Mesenchymal stem cell (in vitro differentiated cells and primary cell): ENCODE measurements around the gene RBM19.

ENCODE experiments used
- DNase-seq: peaks from one replicate; pipeline ENCODE4 v3.0.0-alpha.2; 2013
- H2AFZ ChIP-seq: one replicate; pipeline ENCODE4 v1.6.1; 2013; ENCODE audit warnings: low read depth, mild to moderate bottlenecking, control low read depth, inconsistent platforms, low read length, moderate library complexity
- H2AK5ac ChIP-seq: 2 replicates; pipeline ENCODE4 v1.6.1; 2013; ENCODE audit warnings: low read length, moderate library complexity, mild to moderate bottlenecking, inconsistent platforms; ENCODE audit not compliant: severe bottlenecking
- H2BK120ac ChIP-seq: one replicate; pipeline ENCODE4 v1.6.1; 2013; ENCODE audit warnings: low read depth, mild to moderate bottlenecking, inconsistent platforms, low read length, moderate library complexity
- H2BK12ac ChIP-seq, 2 experiments: one replicate each; pipeline ENCODE4 v1.6.1; 2013; ENCODE audit warnings: inconsistent platforms in 2 of 2, low read length in 2 of 2, mild to moderate bottlenecking in 2 of 2, moderate library complexity in 2 of 2, control low read depth in 1 of 2
- H2BK15ac ChIP-seq: one replicate; pipeline ENCODE4 v1.6.1; 2013; ENCODE audit warnings: mild to moderate bottlenecking, low read depth, inconsistent platforms; ENCODE audit not compliant: poor library complexity, severe bottlenecking
- H2BK5ac ChIP-seq: 2 replicates; pipeline ENCODE4 v1.6.1; 2013; ENCODE audit warnings: low read depth, mild to moderate bottlenecking, low read length, control low read depth, inconsistent platforms; ENCODE audit not compliant: poor library complexity, severe bottlenecking
- H3K14ac ChIP-seq, 2 experiments: one replicate each; pipeline ENCODE4 v1.6.1; 2013; ENCODE audit warnings: inconsistent platforms in 2 of 2, low read length in 2 of 2, control low read depth in 1 of 2, mild to moderate bottlenecking in 1 of 2, moderate library complexity in 1 of 2
- H3K18ac ChIP-seq, 2 experiments: one replicate each; pipeline ENCODE4 v1.6.1; 2013; ENCODE audit warnings: inconsistent platforms in 2 of 2, low read length in 2 of 2, control low read depth in 1 of 2, low read depth in 1 of 2, mild to moderate bottlenecking in 1 of 2
- H3K23ac ChIP-seq, 2 experiments: one replicate each; pipeline ENCODE4 v1.6.1; 2013; ENCODE audit warnings: inconsistent platforms in 2 of 2, low read length in 2 of 2, mild to moderate bottlenecking in 2 of 2, moderate library complexity in 2 of 2, control low read depth in 1 of 2
- H3K27ac ChIP-seq: 2 replicates; pipeline ENCODE4 v1.5.1; 2013; ENCODE audit warnings: mild to moderate bottlenecking, moderate library complexity, low read length, control low read depth, inconsistent platforms; ENCODE audit not compliant: poor library complexity, severe bottlenecking
- H3K27me3 ChIP-seq, 2 experiments: 2 replicates each; pipeline versions ENCODE4 v1.6.1 to v1.7.0; 2013; ENCODE audit warnings: low read length in 2 of 2, mild to moderate bottlenecking in 2 of 2, moderate library complexity in 2 of 2, control low read depth in 1 of 2, inconsistent platforms in 1 of 2; ENCODE audit not compliant: control insufficient read depth in 1 of 2, insufficient read depth in 1 of 2
- H3K36me3 ChIP-seq, 2 experiments: 2 replicates each; pipeline versions ENCODE4 v1.6.1 to v1.7.0; 2013; ENCODE audit warnings: low read length in 2 of 2, control low read depth in 1 of 2, inconsistent platforms in 1 of 2, low read depth in 1 of 2, mild to moderate bottlenecking in 1 of 2; ENCODE audit not compliant: insufficient read depth in 2 of 2, control insufficient read depth in 1 of 2
- H3K4ac ChIP-seq, 2 experiments: one replicate each; pipeline ENCODE4 v1.6.1; 2013; ENCODE audit warnings: inconsistent platforms in 2 of 2, low read length in 2 of 2, mild to moderate bottlenecking in 2 of 2, moderate library complexity in 2 of 2, control low read depth in 1 of 2, low read depth in 1 of 2
- H3K4me1 ChIP-seq: 2 replicates; pipeline ENCODE4 v1.6.1; 2013; ENCODE audit warnings: low read depth, low read length, control low read depth; ENCODE audit not compliant: control insufficient read depth, insufficient read depth
- H3K4me2 ChIP-seq: 2 replicates; pipeline ENCODE4 v1.6.1; 2013; ENCODE audit warnings: low read length, mild to moderate bottlenecking, inconsistent platforms; ENCODE audit not compliant: poor library complexity, severe bottlenecking
- H3K4me3 ChIP-seq, 2 experiments: 2 replicates each; pipeline versions ENCODE4 v1.5.1 to v1.7.0; 2013; ENCODE audit warnings: low read length in 2 of 2, mild to moderate bottlenecking in 2 of 2, control low read depth in 1 of 2, low read depth in 1 of 2; ENCODE audit not compliant: insufficient read depth in 1 of 2
- H3K79me1 ChIP-seq: replicated peaks from 2 replicates; pipeline ENCODE4 v1.6.1; 2013; ENCODE audit warnings: mild to moderate bottlenecking, control low read depth, low read length, inconsistent platforms; ENCODE audit not compliant: poor library complexity, severe bottlenecking
- H3K9ac ChIP-seq: 2 replicates; pipeline ENCODE4 v1.7.0; 2013; ENCODE audit warnings: mild to moderate bottlenecking, low read length, moderate library complexity
- H3K9me3 ChIP-seq: 2 replicates; pipeline ENCODE4 v1.7.0; 2013; ENCODE audit warnings: mild to moderate bottlenecking, low read length; ENCODE audit not compliant: control insufficient read depth
- H4K8ac ChIP-seq: one replicate; pipeline ENCODE4 v1.6.1; 2013; ENCODE audit warnings: inconsistent platforms, mild to moderate bottlenecking, low read length, moderate library complexity
- H4K91ac ChIP-seq: one replicate; pipeline ENCODE4 v1.6.1; 2013; ENCODE audit warnings: mild to moderate bottlenecking, low read length, inconsistent platforms
- WGBS: methylation state at CpG from one replicate; pipeline ENCODE4 v1.1.7; 2013; ENCODE audit warnings: mixed read lengths; 5-methylcytosine and 5-hydroxymethylcytosine counted together

RBM19 gene

GRCh38 chr12:113860950-113861349 is 105.2 kb downstream of the RBM19 start:
- Histone ChIP-seq H3K4ac (peak overlapping the region; percentile 49 to 50), H3K18ac (peak overlapping the region; percentile 59 to 77), H3K27ac (no peak overlapping the region), H2BK12ac (peak overlapping the region; percentile 30 to 96), H4K91ac (peak overlapping the region; percentile 93), H2BK120ac (peak overlapping the region; percentile 59), H3K36me3 (peaks cover 28 to 36% of the 10 kb centered on the region in 2 experiments), H3K4me3 (no peak overlapping the region), H3K9ac (peak overlapping the region; percentile 63), H2AK5ac (no peak overlapping the region), H2BK15ac (peak overlapping the region; percentile 5), H3K14ac (no peak overlapping the region), H2BK5ac (no peak overlapping the region), H4K8ac (peak overlapping the region; percentile 96), H3K4me1 (peaks cover 31% of the 10 kb centered on the region), H3K79me1 (peaks cover 3% of the 10 kb centered on the region), H3K23ac (no peak overlapping the region), H3K27me3 (no peaks in the 10 kb centered on the region), H3K9me3 (no peaks in the 10 kb centered on the region), H2AFZ (no peak overlapping the region), H3K4me2 (no peak overlapping the region)
- peak; percentile 97 for DNase-seq
- 22% methylated on average over 7 of the region's 7 CpGs for WGBS

- H3K23ac ChIP-seq, result no peak overlapping the region
- 87% methylated on average over 17 of the region's 17 CpGs for WGBS
- no peaks in the 10 kb centered on the region for H3K9me3 ChIP-seq
- H3K27ac ChIP-seq, result no peak overlapping the region
- peak overlapping the region; percentile 47 for H3K9ac ChIP-seq
- no peak for DNase-seq
- H2BK15ac ChIP-seq, result peak overlapping the region; percentile 29
- no peak overlapping the region for H2BK5ac ChIP-seq
- peak overlapping the region; percentile 59 for H2BK120ac ChIP-seq
- peak overlapping the region; percentile 91 to 96 for H2BK12ac ChIP-seq
- H3K18ac ChIP-seq, result peak overlapping the region; percentile 56 to 80
- peak overlapping the region; percentile 76 for H4K8ac ChIP-seq
- H3K14ac ChIP-seq, result peak overlapping the region in 1 of 2 experiments; percentile 93
- peak overlapping the region; percentile 93 for H4K91ac ChIP-seq
- peak overlapping the region; percentile 49 to 53 for H3K4ac ChIP-seq
- no peak overlapping the region for H3K4me2 ChIP-seq
- H2AFZ ChIP-seq, result no peak overlapping the region
- peaks cover 31% of the 10 kb centered on the region for H3K4me1 ChIP-seq
- peaks cover 28 to 39% of the 10 kb centered on the region in 2 experiments for H3K36me3 ChIP-seq
- peaks cover 3% of the 10 kb centered on the region for H3K79me1 ChIP-seq
- H3K4me3 ChIP-seq, result no peak overlapping the region
- no peaks in the 10 kb centered on the region for H3K27me3 ChIP-seq
- H2AK5ac ChIP-seq, result peak overlapping the region; percentile 24
Measured at GRCh38 chr12:113860059-113860820, 105.9 kb downstream of the RBM19 start.

- WGBS, result 79% methylated on average over 8 of the region's 8 CpGs
- H3K9me3 ChIP-seq, result no peaks in the 10 kb centered on the region
Measured at GRCh38 chr12:113858841-113859386, 107.2 kb downstream of the RBM19 start.

GRCh38 chr12:113857371-113857770 is 108.8 kb downstream of the RBM19 start:
- Histone ChIP-seq H2BK15ac (no peak overlapping the region), H3K27me3 (no peaks in the 10 kb centered on the region), H3K14ac (no peak overlapping the region), H2BK12ac (no peak overlapping the region), H3K79me1 (peaks cover 1% of the 10 kb centered on the region), H3K9ac (no peak overlapping the region), H3K36me3 (peaks cover 38 to 58% of the 10 kb centered on the region in 2 experiments), H3K18ac (no peak overlapping the region), H3K4me1 (peaks cover 17% of the 10 kb centered on the region), H3K4me2 (no peak overlapping the region), H3K4me3 (no peak overlapping the region), H4K91ac (no peak overlapping the region), H3K4ac (no peak overlapping the region), H3K9me3 (no peaks in the 10 kb centered on the region), H2BK120ac (no peak overlapping the region), H2BK5ac (no peak overlapping the region), H3K27ac (no peak overlapping the region), H4K8ac (no peak overlapping the region), H2AFZ (no peak overlapping the region), H2AK5ac (no peak overlapping the region), H3K23ac (no peak overlapping the region)
- 93% methylated on average over 12 of the region's 12 CpGs for WGBS
- no peak for DNase-seq

More at GRCh38 chr12:113858841-113859386, 107.2 kb downstream of the RBM19 start:
- no peak overlapping the region for H2BK5ac ChIP-seq
- H3K4ac ChIP-seq, result no peak overlapping the region
- H3K4me2 ChIP-seq, result no peak overlapping the region
- DNase-seq, result no peak
- no peaks in the 10 kb centered on the region for H3K27me3 ChIP-seq
- no peak overlapping the region for H3K23ac ChIP-seq
- no peak overlapping the region for H3K4me3 ChIP-seq
- H3K27ac ChIP-seq, result no peak overlapping the region
- H3K18ac ChIP-seq, result peak overlapping the region in 1 of 2 experiments; percentile 30
- H3K4me1 ChIP-seq, result peaks cover 29% of the 10 kb centered on the region
- no peak overlapping the region for H2BK120ac ChIP-seq
- no peak overlapping the region for H4K91ac ChIP-seq
- H3K36me3 ChIP-seq, result peaks cover 36 to 50% of the 10 kb centered on the region in 2 experiments
- no peak overlapping the region for H3K14ac ChIP-seq
- H4K8ac ChIP-seq, result no peak overlapping the region
- H3K79me1 ChIP-seq, result peaks cover 2% of the 10 kb centered on the region
- H2AK5ac ChIP-seq, result no peak overlapping the region
- no peak overlapping the region for H3K9ac ChIP-seq
- H2BK12ac ChIP-seq, result no peak overlapping the region
- H2AFZ ChIP-seq, result no peak overlapping the region
- no peak overlapping the region for H2BK15ac ChIP-seq
